ENCODE results near the gene POFUT1.

The POFUT1 gene

GRCh38 chr20:32282461-32282860 is 74.8 kb downstream of the POFUT1 start:
- DNase-seq: no peak

- no peak for DNase-seq
Measured at GRCh38 chr20:32285082-32285620, 77.5 kb downstream of the POFUT1 start.

- no peak for DNase-seq
Measured at GRCh38 chr20:32285621-32286371, 78.1 kb downstream of the POFUT1 start.

GRCh38 chr20:32287231-32287638 is 79.6 kb downstream of the POFUT1 start:
- DNase-seq: no peak
